Measurements from ENCODE around the gene KIF1C.

- TF ChIP-seq, protein P1, sequence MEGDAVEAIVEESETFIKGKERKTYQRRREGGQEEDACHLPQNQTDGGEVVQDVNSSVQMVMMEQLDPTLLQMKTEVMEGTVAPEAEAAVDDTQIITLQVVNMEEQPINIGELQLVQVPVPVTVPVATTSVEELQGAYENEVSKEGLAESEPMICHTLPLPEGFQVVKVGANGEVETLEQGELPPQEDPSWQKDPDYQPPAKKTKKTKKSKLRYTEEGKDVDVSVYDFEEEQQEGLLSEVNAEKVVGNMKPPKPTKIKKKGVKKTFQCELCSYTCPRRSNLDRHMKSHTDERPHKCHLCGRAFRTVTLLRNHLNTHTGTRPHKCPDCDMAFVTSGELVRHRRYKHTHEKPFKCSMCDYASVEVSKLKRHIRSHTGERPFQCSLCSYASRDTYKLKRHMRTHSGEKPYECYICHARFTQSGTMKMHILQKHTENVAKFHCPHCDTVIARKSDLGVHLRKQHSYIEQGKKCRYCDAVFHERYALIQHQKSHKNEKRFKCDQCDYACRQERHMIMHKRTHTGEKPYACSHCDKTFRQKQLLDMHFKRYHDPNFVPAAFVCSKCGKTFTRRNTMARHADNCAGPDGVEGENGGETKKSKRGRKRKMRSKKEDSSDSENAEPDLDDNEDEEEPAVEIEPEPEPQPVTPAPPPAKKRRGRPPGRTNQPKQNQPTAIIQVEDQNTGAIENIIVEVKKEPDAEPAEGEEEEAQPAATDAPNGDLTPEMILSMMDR (IDR thresholded peaks at IDR 0.05): no peak
- no peak for TF ChIP-seq EZH2phosphoT487 (IDR thresholded peaks at IDR 0.05)
Measured at GRCh38 chr17:4948166-4948930, 49.4 kb upstream of the KIF1C start, which contains the start of gene PFN1.

Measured in neural progenitor cell (in vitro differentiated cells).